PFSK-1 (cell line): Measurements from ENCODE around the gene FAM228B. TPM values are rescaled to one million over a fixed set of nuclear protein-coding genes. Genes with fewer than 3 reads are reported as not detected.

ENCODE experiments used
- FOXP2 ChIP-seq: optimal IDR thresholded peaks from 2 replicates; pipeline ENCODE3; 2011; ENCODE audit warnings: borderline replicate concordance, control low read depth, inconsistent platforms; ENCODE audit not compliant: insufficient read depth; ENCODE audit errors: extremely low read length, extremely low read depth
- POLR2AphosphoS5 ChIP-seq: IDR thresholded peaks from 2 replicates; pipeline ENCODE4 v1.6.1; 2012; ENCODE audit warnings: low read depth, mild to moderate bottlenecking, control low read depth, low read length, moderate library complexity
- REST ChIP-seq, 2 experiments: IDR thresholded peaks; 2 replicates each; pipeline versions ENCODE4 v1.6.1 to v1.8.0; 2011 to 2012; ENCODE audit warnings: low read depth in 2 of 2, low read length in 2 of 2, control low read depth in 1 of 2, inconsistent platforms in 1 of 2, mild to moderate bottlenecking in 1 of 2, moderate library complexity in 1 of 2; ENCODE audit not compliant: insufficient read depth in 1 of 2
- SIN3A ChIP-seq: IDR thresholded peaks from 2 replicates; pipeline ENCODE4 v1.6.1; 2012; ENCODE audit warnings: mild to moderate bottlenecking, low read length, moderate library complexity, borderline replicate concordance; ENCODE audit not compliant: insufficient read depth
- TAF1 ChIP-seq: IDR thresholded peaks from 2 replicates; pipeline ENCODE4 v1.6.1; 2012; ENCODE audit warnings: low read length, control low read depth, borderline replicate concordance; ENCODE audit not compliant: insufficient read depth
- polyA plus RNA-seq: library from polyadenylated mRNA; unstranded; fragments of >200 nt; gene quantifications from one replicate; pipeline ENCODE4 v1.2.1, GENCODE V29; 2012; ENCODE audit warnings: low read depth, missing spikeins; ENCODE audit not compliant: insufficient read length

FAM228B gene
- 2.2 TPM for polyA plus RNA-seq

- no peak for TF ChIP-seq FOXP2
Measured at GRCh38 chr2:24123195-24123921, at the start of gene FAM228B, which contains the start of gene PFN4. TSS of gene FAM228B (plus strand) at chr2:24123469. CDS start at chr2:24124362, 893 bp downstream. TSS of gene PFN4 (minus strand) at chr2:24123334. CDS start at chr2:24122535, 799 bp downstream.

- TF ChIP-seq REST (IDR thresholded peaks at IDR 0.05; ENCODE audit: insufficient read depth in 1 of 2, low read depth in 2 of 2, low read length in 2 of 2) (no peak), POLR2AphosphoS5 (no peak), SIN3A (no peak), TAF1 (no peak), FOXP2 (no peak)
Measured at GRCh38 chr2:24073816-24074215, 49.5 kb upstream of the FAM228B start.

GRCh38 chr2:24075259-24075658, 48.0 kb upstream of the FAM228B start:
- TF ChIP-seq SIN3A (no peak), POLR2AphosphoS5 (no peak), TAF1 (no peak), REST (IDR thresholded peaks at IDR 0.05; ENCODE audit: insufficient read depth in 1 of 2, low read depth in 2 of 2, low read length in 2 of 2) (no peak), FOXP2 (no peak)

GRCh38 chr2:24075915-24076848, 47.1 kb upstream of the FAM228B start, which contains the start of gene SF3B6:
TSS of gene SF3B6 (minus strand) at chr2:24076326. CDS start at chr2:24076229, 97 bp downstream.
- TF ChIP-seq SIN3A (peak; percentile 9; the same call in 1 of the 2 replicates), POLR2AphosphoS5 (peak; percentile 89), REST (IDR thresholded peaks at IDR 0.05; ENCODE audit: insufficient read depth in 1 of 2, low read depth in 2 of 2, low read length in 2 of 2) (peak; percentile 11 to 26; a peak in 2 of 4 replicates), FOXP2 (peak; percentile 98), TAF1 (peak; percentile 88; the same call in 1 of the 2 replicates)

- TF ChIP-seq REST (IDR thresholded peaks at IDR 0.05; ENCODE audit: insufficient read depth in 1 of 2, low read depth in 2 of 2, low read length in 2 of 2) = no peak
- 0 out of 2 replicates have a peak, but pooled peaks have one; percentile 5 for TF ChIP-seq POLR2AphosphoS5
Measured at GRCh38 chr2:24076849-24077534, 46.3 kb upstream of the FAM228B start.
